ENCODE results near the gene CDK5. TPM values are rescaled to one million over a fixed set of nuclear protein-coding genes. Genes with fewer than 3 reads are reported as not detected.

The CDK5 gene
- total RNA-seq, 3 donors from 2014 or later, result 5.2 to 8.8 (median 8.6) TPM

GRCh38 chr7:151079199-151079910, 21.7 kb upstream of the CDK5 start:
- H3K27ac ChIP-seq, result peak overlapping the region; percentile 64 to 90
- H3K9me3 ChIP-seq, result no peaks in the 10 kb centered on the region
- peaks cover 12 to 31% of the 10 kb centered on the region in 2 donors for H3K4me1 ChIP-seq
- peak overlapping the region; percentile 90 to 95 (median 91) for H3K4me3 ChIP-seq
- H3K27me3 ChIP-seq, result no peaks in the 10 kb centered on the region
- intact Hi-C loops (cut with DNase I; ENCODE audit: low total_unique reads), result no loop called here
- TF ChIP-seq POLR2AphosphoS5 (IDR thresholded peaks at IDR 0.05), result no peak
- TF ChIP-seq POLR2A (IDR thresholded peaks at IDR 0.05), result no peak
- DNase-seq (ENCODE audit: low spot score in 2 of 2), result no peak
- H3K36me3 ChIP-seq, result peaks cover 4% of the 10 kb centered on the region

- H3K27me3 ChIP-seq, result no peaks in the 10 kb centered on the region
- intact Hi-C loops (cut with DNase I; ENCODE audit: low total_unique reads), result no loop called here
- H3K4me1 ChIP-seq, result peaks cover 12 to 31% of the 10 kb centered on the region in 2 donors
- peaks cover 7% of the 10 kb centered on the region for H3K36me3 ChIP-seq
- TF ChIP-seq POLR2A (IDR thresholded peaks at IDR 0.05) (no peak), POLR2AphosphoS5 (IDR thresholded peaks at IDR 0.05) (peak in 1 of 3 donors; percentile 22)
- DNase-seq (ENCODE audit: low spot score in 2 of 2), result no peak
- no peak overlapping the region for H3K4me3 ChIP-seq
- peak overlapping the region; percentile 29 to 64 for H3K27ac ChIP-seq
- H3K9me3 ChIP-seq, result no peaks in the 10 kb centered on the region
Measured at GRCh38 chr7:151078233-151079040, 20.7 kb upstream of the CDK5 start.

GRCh38 chr7:151077705-151078232, 20.1 kb upstream of the CDK5 start:
- Histone ChIP-seq H3K36me3 (peaks cover 7% of the 10 kb centered on the region), H3K4me3 (no peak overlapping the region), H3K27ac (peak overlapping the region; percentile 54 to 64), H3K9me3 (no peaks in the 10 kb centered on the region), H3K4me1 (peaks cover 12 to 31% of the 10 kb centered on the region in 2 donors), H3K27me3 (no peaks in the 10 kb centered on the region)
- intact Hi-C loops (cut with DNase I; ENCODE audit: low total_unique reads), result no loop called here
- DNase-seq (ENCODE audit: low spot score in 2 of 2), result no peak
- TF ChIP-seq CTCF (IDR thresholded peaks at IDR 0.05) (no peak), POLR2AphosphoS5 (IDR thresholded peaks at IDR 0.05) (no peak), POLR2A (IDR thresholded peaks at IDR 0.05) (no peak)

- TF ChIP-seq POLR2AphosphoS5 (IDR thresholded peaks at IDR 0.05), result no peak
- TF ChIP-seq CTCF (IDR thresholded peaks at IDR 0.05), result peak in 1 of 3 donors; percentile 13
- TF ChIP-seq POLR2A (IDR thresholded peaks at IDR 0.05), result no peak
- H3K36me3 ChIP-seq, result peaks cover 7% of the 10 kb centered on the region
- peaks cover 11 to 25% of the 10 kb centered on the region in 2 donors for H3K4me1 ChIP-seq
- DNase-seq (ENCODE audit: low spot score in 2 of 2), result no peak
- peak overlapping the region; percentile 54 to 64 for H3K27ac ChIP-seq
- no peaks in the 10 kb centered on the region for H3K27me3 ChIP-seq
- intact Hi-C loops (cut with DNase I; ENCODE audit: low total_unique reads), result no loop called here
- no peaks in the 10 kb centered on the region for H3K9me3 ChIP-seq
- H3K4me3 ChIP-seq, result no peak overlapping the region
Measured at GRCh38 chr7:151076863-151077704, 19.4 kb upstream of the CDK5 start.

GRCh38 chr7:151075978-151076426, 18.3 kb upstream of the CDK5 start:
- no peak for DNase-seq (ENCODE audit: low spot score in 2 of 2)
- Histone ChIP-seq H3K9me3 (no peaks in the 10 kb centered on the region), H3K4me3 (no peak overlapping the region), H3K27me3 (no peaks in the 10 kb centered on the region), H3K4me1 (peaks cover 6 to 14% of the 10 kb centered on the region in 2 donors), H3K27ac (no peak overlapping the region), H3K36me3 (peaks cover 10% of the 10 kb centered on the region)
- TF ChIP-seq POLR2AphosphoS5 (IDR thresholded peaks at IDR 0.05), result no peak
- no peak for TF ChIP-seq CTCF (IDR thresholded peaks at IDR 0.05)
- TF ChIP-seq POLR2A (IDR thresholded peaks at IDR 0.05), result no peak
- intact Hi-C loops (cut with DNase I; ENCODE audit: low total_unique reads), result no loop called here

Data from breast epithelium (tissue), 4 donors.